Endothelial cell of umbilical vein (primary cell): ENCODE results near the gene OR6X1. TPM values are rescaled to one million over a fixed set of nuclear protein-coding genes. Genes with fewer than 3 reads are reported as not detected.

Source experiments
- BruUV-seq: library from RNA; stranded (reverse); fragments of 400-500 nt; replicated peaks from 2 replicates; lab custom pipeline; 2021; lab: Mats Ljungman, UMichigan
- CTCF ChIA-PET: fragments of 300-600, 350-600 bp; sonication (Branson Sonifier 250); formaldehyde crosslinking; loops from one replicate; lab custom pipeline; 2021; ENCODE audit warnings: antibody characterized with exemption, inconsistent platforms; lab: Charles Lee
- POLR2A ChIA-PET: fragments of 300-600, 350-600 bp; sonication (Branson Sonifier 250); formaldehyde crosslinking; loops from one replicate; lab custom pipeline; 2021; ENCODE audit warnings: antibody characterized with exemption, inconsistent platforms; lab: Charles Lee
- DNase-seq: peaks from one replicate; pipeline ENCODE4 v3.0.0-alpha.2; 2011; ENCODE audit warnings: low read depth, low spot score
- FAIRE-seq: peaks from 2 replicates; lab custom pipeline; 2011; peaks lifted over from hg19 to GRCh38; lab: Jason Lieb, UNC
- H2AFZ ChIP-seq: 2 replicates; pipeline ENCODE4 v1.6.0; 2012; ENCODE audit warnings: low read depth, low read length, control low read depth, inconsistent platforms
- H3K27ac ChIP-seq: 2 replicates; pipeline ENCODE4 v1.5.1; 2011; ENCODE audit warnings: low read depth, mild to moderate bottlenecking, control low read depth, low read length, moderate library complexity; ENCODE audit not compliant: insufficient read depth
- H3K27me3 ChIP-seq, 2 experiments: 2 replicates each; pipeline versions ENCODE4 v1.6.0 to v1.6.1; 2011; ENCODE audit warnings: low read length in 2 of 2, mixed read lengths in 1 of 2; ENCODE audit not compliant: control insufficient read depth in 2 of 2, insufficient read depth in 2 of 2
- H3K36me3 ChIP-seq, 2 experiments: 2 replicates in 1 of 2; 3 replicates in 1 of 2; pipeline ENCODE4 v1.5.1; 2011; ENCODE audit warnings: low read length in 2 of 2, mild to moderate bottlenecking in 1 of 2, moderate library complexity in 1 of 2; ENCODE audit not compliant: control insufficient read depth in 2 of 2, insufficient read depth in 2 of 2; ENCODE audit errors: extremely low read depth in 1 of 2
- H3K4me1 ChIP-seq: 3 replicates; pipeline ENCODE4 v1.5.1; 2011; ENCODE audit warnings: mild to moderate bottlenecking, low read length; ENCODE audit not compliant: control insufficient read depth, insufficient read depth; ENCODE audit errors: extremely low read depth
- H3K4me2 ChIP-seq: 2 replicates; pipeline ENCODE4 v1.6.1; 2011; ENCODE audit warnings: low read length, control low read depth, mixed read lengths; ENCODE audit not compliant: insufficient read depth
- H3K4me3 ChIP-seq, 3 experiments: fragments of 200-600 bp in 1 of 3; sonication (generic), shearing (Covaris generic) in 1 of 3; replicated peaks in 1 of 3; 2 replicates each; pipeline ENCODE4 v1.5.1; 2011 to 2016; ENCODE audit warnings: control low read depth in 3 of 3, low read length in 3 of 3, mild to moderate bottlenecking in 2 of 3, inconsistent platforms in 1 of 3, low read depth in 1 of 3, moderate library complexity in 1 of 3; ENCODE audit not compliant: insufficient read depth in 1 of 3
- H3K79me2 ChIP-seq: 2 replicates; pipeline ENCODE4 v1.6.0; 2012; ENCODE audit warnings: low read length, inconsistent platforms; ENCODE audit not compliant: control insufficient read depth, insufficient read depth
- H3K9ac ChIP-seq: replicated peaks from 2 replicates; pipeline ENCODE3; 2011; ENCODE audit warnings: low read length, control low read depth; ENCODE audit not compliant: insufficient read depth; ENCODE audit errors: extremely low read depth
- H3K9me1 ChIP-seq: replicated peaks from 3 replicates; pipeline ENCODE4 v1.6.0; 2011; ENCODE audit warnings: mild to moderate bottlenecking, low read length; ENCODE audit not compliant: control insufficient read depth, insufficient read depth; ENCODE audit errors: extremely low read depth
- H3K9me3 ChIP-seq: replicated peaks from 2 replicates; pipeline ENCODE4 v1.5.1; 2012; ENCODE audit warnings: low read length, inconsistent platforms; ENCODE audit not compliant: control insufficient read depth, insufficient read depth
- H4K20me1 ChIP-seq: replicated peaks from 2 replicates; pipeline ENCODE3; 2011; ENCODE audit warnings: mild to moderate bottlenecking, low read length; ENCODE audit not compliant: control insufficient read depth, insufficient read depth; ENCODE audit errors: extremely low read depth
- EZH2 ChIP-seq: IDR thresholded peaks from 2 replicates; pipeline ENCODE4 v1.6.1; 2012; ENCODE audit warnings: borderline replicate concordance, low read depth, mild to moderate bottlenecking, moderate library complexity, low read length, inconsistent platforms; ENCODE audit not compliant: severe bottlenecking
- MYC ChIP-seq: IDR thresholded peaks from one replicate; pipeline ENCODE4 v1.6.1; 2011; ENCODE audit warnings: mild to moderate bottlenecking, low read depth, low read length
- POLR2AphosphoS5 ChIP-seq: IDR thresholded peaks from 2 replicates; pipeline ENCODE4 v1.6.1; 2012; ENCODE audit warnings: low read depth, mild to moderate bottlenecking, control low read depth, low read length, moderate library complexity; ENCODE audit not compliant: insufficient read depth
- dilution Hi-C: fragments of 300-500 bp; cut with MboI; formaldehyde crosslinking; loops from one replicate; pipeline ENCODE4 v1.15.0; 2019; ENCODE audit warnings: low sequenced_read_pairs; ENCODE audit not compliant: extremely low pct_ligation_motif_present
- intact Hi-C: fragments of 100-400 bp; cut with micrococcal nuclease; formaldehyde crosslinking; loops from one replicate; pipeline ENCODE4 v1.10.0; 2022
- polyA plus RNA-seq, 4 experiments: library from polyadenylated mRNA; depleted of rRNA in 3 of 4; stranded (reverse) in 3 of 4; unstranded in 1 of 4; fragments of >200 nt; gene quantifications; 2 replicates each; pipeline versions ENCODE4 v1.2.1 to v1.2.3, GENCODE V29; 2011 to 2012; ENCODE audit warnings: missing spikeins in 1 of 4
- total RNA-seq: library from RNA; stranded (reverse); gene quantifications from 2 replicates; pipeline ENCODE4 v1.2.3, GENCODE V29; 2021
- TF ChIP-seq, protein P1 (sequence below): IDR thresholded peaks from 2 replicates; pipeline ENCODE4 v1.6.1; 2011; ENCODE audit not compliant: insufficient read depth, insufficient read length
- TF ChIP-seq, protein P2 (sequence below), 2 donors: IDR thresholded peaks; 1 replicate in 1 of 2; 2 replicates in 1 of 2; pipeline ENCODE4 v1.5.1; 2011; ENCODE audit warnings: low read length in 2 of 2, mild to moderate bottlenecking in 2 of 2, moderate library complexity in 2 of 2, control low read depth in 1 of 2, inconsistent platforms in 1 of 2, low read depth in 1 of 2; ENCODE audit not compliant: insufficient read depth in 1 of 2; ENCODE audit errors: extremely low read depth in 1 of 2

Gene OR6X1
- total and polyA plus RNA-seq, 2 donors (not counting 3 experiments of a cell fraction or from before 2014, with no cell fraction given): not detected

DNA sequence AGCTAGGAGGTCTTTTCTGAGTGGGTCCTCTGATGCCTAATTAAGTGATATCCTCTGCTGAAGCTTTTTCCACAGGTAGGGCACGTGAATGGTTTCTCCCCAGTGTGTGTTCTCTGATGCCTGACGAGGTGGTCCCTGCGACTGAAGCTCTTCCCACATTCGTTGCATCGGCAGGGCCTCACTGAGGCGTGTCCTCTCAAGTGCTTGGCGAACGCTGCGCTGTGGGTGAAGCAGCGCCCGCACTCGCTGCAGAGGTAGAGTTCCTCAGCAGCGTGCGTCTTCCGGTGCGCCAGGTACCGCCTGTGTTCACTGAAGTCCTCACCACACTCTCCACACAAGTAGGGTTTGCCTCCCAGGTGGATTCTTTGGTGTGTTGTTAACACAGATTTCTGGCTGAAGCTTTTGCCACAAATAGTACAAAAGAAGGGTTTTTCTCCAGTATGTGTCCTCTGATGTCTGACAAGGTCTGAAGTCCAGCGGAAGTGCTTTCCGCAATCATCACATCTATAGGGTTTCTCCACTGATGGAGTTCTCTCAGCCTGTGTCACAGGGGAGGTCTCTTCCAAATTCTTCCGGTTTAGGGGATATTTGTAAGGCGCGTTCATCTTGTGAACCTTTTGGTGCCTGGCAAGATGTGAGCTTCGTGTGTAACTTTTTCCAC, 28.2 kb downstream of the OR6X1 start:
- TF ChIP-seq, protein P1, sequence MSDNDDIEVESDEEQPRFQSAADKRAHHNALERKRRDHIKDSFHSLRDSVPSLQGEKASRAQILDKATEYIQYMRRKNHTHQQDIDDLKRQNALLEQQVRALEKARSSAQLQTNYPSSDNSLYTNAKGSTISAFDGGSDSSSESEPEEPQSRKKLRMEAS: no peak
- TF ChIP-seq EZH2 (no peak), MYC (no peak), POLR2AphosphoS5 (no peak)
- TF ChIP-seq, protein P2, sequence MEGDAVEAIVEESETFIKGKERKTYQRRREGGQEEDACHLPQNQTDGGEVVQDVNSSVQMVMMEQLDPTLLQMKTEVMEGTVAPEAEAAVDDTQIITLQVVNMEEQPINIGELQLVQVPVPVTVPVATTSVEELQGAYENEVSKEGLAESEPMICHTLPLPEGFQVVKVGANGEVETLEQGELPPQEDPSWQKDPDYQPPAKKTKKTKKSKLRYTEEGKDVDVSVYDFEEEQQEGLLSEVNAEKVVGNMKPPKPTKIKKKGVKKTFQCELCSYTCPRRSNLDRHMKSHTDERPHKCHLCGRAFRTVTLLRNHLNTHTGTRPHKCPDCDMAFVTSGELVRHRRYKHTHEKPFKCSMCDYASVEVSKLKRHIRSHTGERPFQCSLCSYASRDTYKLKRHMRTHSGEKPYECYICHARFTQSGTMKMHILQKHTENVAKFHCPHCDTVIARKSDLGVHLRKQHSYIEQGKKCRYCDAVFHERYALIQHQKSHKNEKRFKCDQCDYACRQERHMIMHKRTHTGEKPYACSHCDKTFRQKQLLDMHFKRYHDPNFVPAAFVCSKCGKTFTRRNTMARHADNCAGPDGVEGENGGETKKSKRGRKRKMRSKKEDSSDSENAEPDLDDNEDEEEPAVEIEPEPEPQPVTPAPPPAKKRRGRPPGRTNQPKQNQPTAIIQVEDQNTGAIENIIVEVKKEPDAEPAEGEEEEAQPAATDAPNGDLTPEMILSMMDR (IDR thresholded peaks at IDR 0.05; ENCODE audit: extremely low read depth in 1 of 2, insufficient read depth in 1 of 2, low read depth in 1 of 2, low read length in 2 of 2): no peak
- Histone ChIP-seq H3K79me2 (no peaks in the 10 kb centered on the region), H4K20me1 (peaks cover 2% of the 10 kb centered on the region), H3K9me1 (no peaks in the 10 kb centered on the region), H2AFZ (no peak overlapping the region), H3K9me3 (no peaks in the 10 kb centered on the region), H3K9ac (no peak overlapping the region), H3K27me3 (no peaks in the 10 kb centered on the region), H3K27ac (no peak overlapping the region), H3K4me2 (no peak overlapping the region), H3K4me1 (peaks cover 4% of the 10 kb centered on the region), H3K36me3 (peaks cover 37% of the 10 kb centered on the region in 2 experiments), H3K4me3 (no peak overlapping the region)
- CTCF ChIA-PET: interaction anchor here (1.3 kb wide), 1 partner anchor 19 kb away, joined by 3 read pairs; no protein-coding TSS in a partner anchor
- DNase-seq (no peak), FAIRE-seq (no peak)
- dilution Hi-C loops: no loop called here
- intact Hi-C loops: no loop called here
- no TSS peak for BruUV-seq
- POLR2A ChIA-PET: no interaction called here
